Mucosa of descending colon (tissue), 3 donors: ENCODE results near the gene PLAGL1. TPM values are rescaled to one million over a fixed set of nuclear protein-coding genes. Genes with fewer than 3 reads are reported as not detected.
A peak's percentile ranks its signal among the peaks of the same experiment; 100 is the strongest.

Source experiments
- ATAC-seq: fragments of 200-7000 bp; cut with Tn5 transposase; one replicate; pipeline ENCODE4 v1.9.1; 2020; ENCODE audit warnings: mild to moderate bottlenecking, moderate library complexity
- DNase-seq, 3 donors: peaks; one replicate each; pipeline ENCODE4 v3.0.0-alpha.2; 2020
- H3K36me3 ChIP-seq: fragments of 200-600 bp; one replicate; pipeline ENCODE4 v1.8.0; 2021; ENCODE audit warnings: low read depth, mild to moderate bottlenecking
- H3K4me1 ChIP-seq: fragments of 200-600 bp; one replicate; pipeline ENCODE4 v1.8.0; 2021; ENCODE audit warnings: low read depth, mild to moderate bottlenecking
- H3K4me3 ChIP-seq: fragments of 200-600 bp; one replicate; pipeline ENCODE4 v1.8.0; 2021; ENCODE audit warnings: mild to moderate bottlenecking
- H3K9me3 ChIP-seq: fragments of 200-600 bp; one replicate; pipeline ENCODE4 v1.8.0; 2021; ENCODE audit warnings: mild to moderate bottlenecking
- intact Hi-C, 2 donors: fragments of 100-400 bp; cut with DNase I in 1 of 2; cut with micrococcal nuclease in 1 of 2; formaldehyde crosslinking; loops; one replicate each; pipeline versions ENCODE4 v1.11.0 to v1.11.1; 2022; cut with DNase I, micrococcal nuclease
- total RNA-seq, 3 donors: library from RNA; stranded (reverse); fragmentation: NEBNext Ultra II Directional in 2 of 3; extraction: Animal tissue kit (Norgen Biotek cat#: 25700) in 2 of 3; gene quantifications; one replicate each; pipeline versions ENCODE4 v1.2.1 to v1.2.4, GENCODE V29; 2021 to 2023
- TF ChIP-seq, protein P1 (sequence below): fragments of 200-600 bp; IDR thresholded peaks from one replicate; pipeline ENCODE4 v1.8.0; 2022; ENCODE audit warnings: antibody characterized with exemption, mild to moderate bottlenecking
- donor health status: DM: no; HTN: no; CAD: no; lungs with moderate emphysema.
- donor health status: DM: no; HTN: no; CAD: no.
- donor health status: DM: no; HTN: yes; CAD: no.

PLAGL1 gene
- total RNA-seq, 3 donors from 2014 or later, result 25.4 to 49.5 (median 46.0) TPM

GRCh38 chr6:143912671-143913070 is 95.4 kb downstream of the PLAGL1 start:
- Histone ChIP-seq H3K36me3 (no peaks in the 10 kb centered on the region), H3K9me3 (peaks cover 13% of the 10 kb centered on the region), H3K4me3 (no peak overlapping the region), H3K4me1 (no peaks in the 10 kb centered on the region)
- TF ChIP-seq, protein P1, sequence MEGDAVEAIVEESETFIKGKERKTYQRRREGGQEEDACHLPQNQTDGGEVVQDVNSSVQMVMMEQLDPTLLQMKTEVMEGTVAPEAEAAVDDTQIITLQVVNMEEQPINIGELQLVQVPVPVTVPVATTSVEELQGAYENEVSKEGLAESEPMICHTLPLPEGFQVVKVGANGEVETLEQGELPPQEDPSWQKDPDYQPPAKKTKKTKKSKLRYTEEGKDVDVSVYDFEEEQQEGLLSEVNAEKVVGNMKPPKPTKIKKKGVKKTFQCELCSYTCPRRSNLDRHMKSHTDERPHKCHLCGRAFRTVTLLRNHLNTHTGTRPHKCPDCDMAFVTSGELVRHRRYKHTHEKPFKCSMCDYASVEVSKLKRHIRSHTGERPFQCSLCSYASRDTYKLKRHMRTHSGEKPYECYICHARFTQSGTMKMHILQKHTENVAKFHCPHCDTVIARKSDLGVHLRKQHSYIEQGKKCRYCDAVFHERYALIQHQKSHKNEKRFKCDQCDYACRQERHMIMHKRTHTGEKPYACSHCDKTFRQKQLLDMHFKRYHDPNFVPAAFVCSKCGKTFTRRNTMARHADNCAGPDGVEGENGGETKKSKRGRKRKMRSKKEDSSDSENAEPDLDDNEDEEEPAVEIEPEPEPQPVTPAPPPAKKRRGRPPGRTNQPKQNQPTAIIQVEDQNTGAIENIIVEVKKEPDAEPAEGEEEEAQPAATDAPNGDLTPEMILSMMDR, result no peak
- intact Hi-C loops, result no loop called here
- no peak for ATAC-seq
- no peak for DNase-seq

DNA sequence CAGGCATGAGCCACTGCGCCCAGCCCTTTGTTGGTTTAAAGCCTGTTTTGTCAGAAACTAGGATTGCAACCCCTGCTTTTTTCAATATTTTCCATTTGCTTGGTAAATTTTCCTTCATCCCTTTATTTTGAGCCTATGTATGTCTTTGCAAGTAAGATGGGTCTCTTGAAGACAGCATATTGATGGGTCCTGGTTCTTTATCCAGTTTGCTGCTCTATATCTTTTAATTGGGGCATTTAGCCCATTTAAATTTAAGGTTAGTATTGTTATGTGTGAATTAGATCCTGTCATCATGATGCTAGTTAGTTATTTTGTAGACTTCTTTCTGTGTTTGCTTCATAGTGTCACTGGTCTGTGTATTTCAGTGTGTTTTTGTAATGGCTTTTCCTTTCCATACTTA is 97.0 kb downstream of the PLAGL1 start:
- H3K9me3 ChIP-seq, result peaks cover 13% of the 10 kb centered on the region
- no peaks in the 10 kb centered on the region for H3K36me3 ChIP-seq
- no peaks in the 10 kb centered on the region for H3K4me1 ChIP-seq
- no peak overlapping the region for H3K4me3 ChIP-seq
- no peak for ATAC-seq
- intact Hi-C loops, result no loop called here
- no peak for DNase-seq
- TF ChIP-seq, protein P1, result no peak

DNA sequence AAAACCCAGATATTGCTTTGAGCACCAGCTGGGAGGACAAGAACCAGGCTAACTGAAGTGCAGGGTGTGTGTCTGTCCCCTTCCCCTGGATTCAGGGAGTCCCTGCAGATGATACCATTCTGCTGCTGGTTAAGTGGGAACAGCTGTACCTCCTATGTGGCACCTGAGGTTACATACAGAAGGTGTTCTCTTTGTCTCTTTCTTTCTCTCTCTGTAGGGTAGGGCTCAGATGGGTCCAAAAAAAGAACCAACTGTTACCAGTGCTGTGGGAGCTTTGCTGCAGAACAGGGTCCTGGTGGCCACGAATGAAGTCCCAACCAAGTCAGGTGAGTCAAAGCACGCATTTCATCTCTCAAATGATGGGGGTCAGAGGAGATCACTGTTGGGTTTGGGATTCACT is 105.2 kb downstream of the PLAGL1 start:
- ATAC-seq, result no peak
- no peak overlapping the region for H3K4me3 ChIP-seq

DNA sequence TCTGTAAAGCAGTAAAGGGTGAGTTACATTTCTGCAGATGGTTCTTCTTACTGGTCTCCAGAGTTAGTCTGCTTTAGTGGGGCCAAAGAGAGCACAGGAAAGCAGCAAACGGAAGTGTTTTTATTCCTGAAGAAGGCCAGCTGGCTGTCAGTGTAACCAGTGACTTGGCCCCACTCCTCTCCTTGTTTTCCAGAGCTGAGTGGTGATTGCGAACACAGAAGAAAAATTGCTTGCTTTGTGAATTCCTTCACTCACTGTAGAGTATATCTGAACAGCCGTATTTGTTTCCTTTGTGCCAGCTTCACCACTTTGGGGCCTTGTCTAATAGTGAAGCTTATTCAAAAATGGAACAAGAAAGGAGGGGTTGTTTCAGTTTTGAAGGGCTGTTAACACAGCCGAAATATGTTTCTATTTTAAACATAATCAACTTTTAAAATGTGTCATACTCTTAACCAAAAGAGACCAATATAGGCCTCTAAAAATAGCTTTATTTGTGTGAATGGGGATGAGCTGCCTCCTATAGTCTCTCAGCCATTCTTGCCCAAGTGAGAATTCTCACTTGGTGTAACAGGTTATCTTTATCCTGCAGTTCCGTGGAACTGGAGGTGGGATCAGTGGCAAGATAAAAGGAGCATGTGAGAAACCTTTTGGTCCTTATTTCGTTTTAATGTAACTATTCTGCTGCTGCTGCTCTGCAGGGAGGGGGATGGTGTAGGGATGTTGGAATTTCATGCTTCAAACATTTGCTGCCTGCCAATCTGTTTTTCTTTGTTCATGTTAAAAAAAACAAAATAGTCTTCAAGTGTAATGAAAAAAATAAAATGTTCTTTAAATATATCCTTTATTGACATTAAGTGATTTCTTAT is 105.9 kb downstream of the PLAGL1 start:
- intact Hi-C loops, result no loop called here
- peak in 1 of 3 donors; percentile 42 for DNase-seq
- TF ChIP-seq, protein P1, result no peak
- H3K4me1 ChIP-seq, result no peaks in the 10 kb centered on the region
- no peaks in the 10 kb centered on the region for H3K9me3 ChIP-seq
- no peaks in the 10 kb centered on the region for H3K36me3 ChIP-seq
- no peak overlapping the region for H3K4me3 ChIP-seq
- peak; percentile 31 for ATAC-seq

More for the DNA sequence above, 105.2 kb downstream of the PLAGL1 start:
- Histone ChIP-seq H3K36me3 (no peaks in the 10 kb centered on the region), H3K9me3 (no peaks in the 10 kb centered on the region), H3K4me1 (no peaks in the 10 kb centered on the region)
- intact Hi-C loops, result no loop called here
- no peak for DNase-seq
- TF ChIP-seq, protein P1, result no peak

DNA sequence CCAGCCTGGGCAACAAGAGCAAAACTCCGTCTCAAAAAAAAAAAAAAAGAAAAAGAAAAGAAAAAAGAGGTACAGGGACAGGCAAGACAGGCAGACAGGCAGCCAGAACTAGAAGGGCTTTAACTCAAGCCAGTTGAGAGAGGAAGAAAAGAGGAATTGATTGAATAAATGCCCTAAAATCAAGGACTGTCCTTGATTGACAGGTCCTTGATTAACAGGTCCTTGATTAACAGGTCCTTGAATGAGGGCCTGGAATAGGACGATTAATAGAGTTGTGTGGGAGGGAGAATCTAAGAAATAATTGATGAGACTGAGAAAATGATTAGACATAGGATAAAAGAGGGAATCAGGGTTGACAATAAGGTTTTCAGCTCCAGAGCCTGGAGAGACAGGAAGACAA is 107.7 kb downstream of the PLAGL1 start:
- no peaks in the 10 kb centered on the region for H3K4me1 ChIP-seq
- intact Hi-C loops, result no loop called here
- DNase-seq (no peak), ATAC-seq (no peak)
- no peaks in the 10 kb centered on the region for H3K36me3 ChIP-seq
- no peak overlapping the region for H3K4me3 ChIP-seq
- no peaks in the 10 kb centered on the region for H3K9me3 ChIP-seq
- TF ChIP-seq, protein P1, result no peak
